GM12878 (cell line): ENCODE measurements around the gene LAMC3.

ENCODE experiments used
- ELK1 ChIP-seq: IDR thresholded peaks from 2 replicates; pipeline ENCODE4 v1.6.1; 2012; ENCODE audit warnings: low read depth, low read length, improper control_type of control experiment
- POLR2AphosphoS2 ChIP-seq: IDR thresholded peaks from 2 replicates; pipeline ENCODE4 v1.6.1; 2011; ENCODE audit warnings: low read depth, mild to moderate bottlenecking, low read length, improper control_type of control experiment, moderate library complexity
- TF ChIP-seq, protein P1 (sequence below), 3 experiments: IDR thresholded peaks in 2 of 3; conservative IDR thresholded peaks in 1 of 3; 2 replicates each; pipeline ENCODE4 v1.5.1; 2011; ENCODE audit warnings: low read depth in 3 of 3, low read length in 3 of 3, mild to moderate bottlenecking in 3 of 3, control low read depth in 2 of 3, moderate library complexity in 2 of 3, inconsistent platforms in 1 of 3, mixed read lengths in 1 of 3; ENCODE audit not compliant: control insufficient read depth in 2 of 3, insufficient read depth in 1 of 3; ENCODE audit errors: extremely low read depth in 1 of 3

DNA sequence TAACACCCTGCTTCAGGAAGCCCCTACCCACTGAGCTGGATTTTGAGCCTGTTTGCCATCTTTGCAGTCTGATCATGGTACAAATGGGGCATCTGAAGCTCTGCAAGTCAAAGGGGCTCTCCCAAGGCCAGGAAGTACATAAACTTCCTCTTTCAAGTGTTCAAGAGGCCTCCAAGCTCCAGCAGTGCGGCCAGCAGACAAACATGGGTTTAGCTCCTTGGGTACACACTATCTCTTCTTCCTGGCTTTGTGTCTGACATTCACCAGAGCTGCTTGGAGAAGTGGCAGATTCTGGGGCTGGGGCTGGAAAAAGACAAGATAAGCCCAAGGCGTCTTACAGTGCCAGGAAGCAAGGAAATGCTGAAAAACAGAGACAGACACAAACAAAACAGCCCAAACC, 34.1 kb downstream of the LAMC3 start:
- TF ChIP-seq, protein P1, sequence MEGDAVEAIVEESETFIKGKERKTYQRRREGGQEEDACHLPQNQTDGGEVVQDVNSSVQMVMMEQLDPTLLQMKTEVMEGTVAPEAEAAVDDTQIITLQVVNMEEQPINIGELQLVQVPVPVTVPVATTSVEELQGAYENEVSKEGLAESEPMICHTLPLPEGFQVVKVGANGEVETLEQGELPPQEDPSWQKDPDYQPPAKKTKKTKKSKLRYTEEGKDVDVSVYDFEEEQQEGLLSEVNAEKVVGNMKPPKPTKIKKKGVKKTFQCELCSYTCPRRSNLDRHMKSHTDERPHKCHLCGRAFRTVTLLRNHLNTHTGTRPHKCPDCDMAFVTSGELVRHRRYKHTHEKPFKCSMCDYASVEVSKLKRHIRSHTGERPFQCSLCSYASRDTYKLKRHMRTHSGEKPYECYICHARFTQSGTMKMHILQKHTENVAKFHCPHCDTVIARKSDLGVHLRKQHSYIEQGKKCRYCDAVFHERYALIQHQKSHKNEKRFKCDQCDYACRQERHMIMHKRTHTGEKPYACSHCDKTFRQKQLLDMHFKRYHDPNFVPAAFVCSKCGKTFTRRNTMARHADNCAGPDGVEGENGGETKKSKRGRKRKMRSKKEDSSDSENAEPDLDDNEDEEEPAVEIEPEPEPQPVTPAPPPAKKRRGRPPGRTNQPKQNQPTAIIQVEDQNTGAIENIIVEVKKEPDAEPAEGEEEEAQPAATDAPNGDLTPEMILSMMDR (IDR thresholded peaks at IDR 0.05 in 2 of 3, conservative IDR thresholded peaks at IDR 0.05 in 1 of 3; ENCODE audit: control insufficient read depth in 2 of 3, extremely low read depth in 1 of 3, insufficient read depth in 1 of 3, low read depth in 3 of 3, low read length in 3 of 3), result no peak
- TF ChIP-seq ELK1, result no peak
- no peak for TF ChIP-seq POLR2AphosphoS2
